ENCODE measurements around the gene TMEM270.
"Not testable (repeated sequence)": the region's sequence is repeated elsewhere in the genome, so short reads cannot be mapped to it uniquely, and the experiment has no call there.

The TMEM270 gene

DNA sequence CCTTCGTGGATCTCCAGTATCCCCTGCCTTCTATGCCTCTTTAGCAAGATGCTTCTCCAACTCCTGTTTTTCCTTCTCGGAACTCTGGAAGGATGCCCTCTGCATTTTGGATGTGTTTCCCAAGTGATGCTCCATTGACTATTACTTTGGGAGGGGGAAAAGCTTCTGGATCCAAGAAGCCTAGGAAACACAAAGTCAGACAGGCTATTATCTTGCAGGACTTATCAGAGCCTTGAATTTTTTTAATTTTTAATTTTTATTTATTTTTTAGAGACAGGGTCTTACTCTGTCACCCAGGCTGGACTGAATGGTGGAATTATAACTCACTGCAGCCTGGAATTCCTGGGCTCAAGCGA, 21.1 kb downstream of the TMEM270 start:
- Histone ChIP-seq H3K4me1 (ENCODE audit: insufficient read depth, low read length) (no peaks in the 10 kb centered on the region), H3K4me3 (ENCODE audit: low read length) (no peak overlapping the region), H3K36me3 (ENCODE audit: insufficient read depth, low read depth, low read length) (no peaks in the 10 kb centered on the region), H3K9ac (ENCODE audit: low read depth, low read length) (no peak overlapping the region), H3K27me3 (ENCODE audit: insufficient read depth, low read length) (peaks cover 6% of the 10 kb centered on the region), H3K27ac (ENCODE audit: low read length) (no peak overlapping the region), H3K9me3 (ENCODE audit: insufficient read depth, low read depth, low read length) (no peaks in the 10 kb centered on the region)

DNA sequence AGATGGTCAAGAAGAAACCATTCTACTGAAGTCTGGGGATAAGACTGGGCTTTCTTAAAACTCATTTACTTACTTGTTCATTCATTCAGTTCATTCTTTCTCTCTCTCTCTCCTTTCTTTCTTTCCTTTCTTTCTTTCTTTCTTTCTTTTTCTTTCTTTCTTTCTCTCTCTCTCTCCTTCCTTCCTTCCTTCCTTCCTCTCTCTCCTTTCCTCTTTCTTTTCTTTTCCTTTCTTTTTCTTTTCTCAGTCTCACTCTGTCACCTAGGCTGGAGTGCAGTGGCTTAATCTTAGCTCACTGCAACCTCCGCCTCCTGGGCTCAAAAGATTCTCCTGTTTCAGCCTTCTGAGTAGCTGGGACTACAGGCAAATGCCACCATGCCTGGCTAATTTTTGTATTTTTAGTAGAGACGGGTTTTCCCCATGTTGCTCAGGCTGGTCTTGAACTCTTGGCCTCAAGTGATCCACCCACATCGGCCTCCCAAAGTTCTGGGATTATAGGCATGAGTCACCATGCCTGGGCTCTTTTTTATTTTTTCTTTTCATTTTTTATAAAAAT, 24.0 kb downstream of the TMEM270 start:
- H3K27me3 ChIP-seq (ENCODE audit: insufficient read depth, low read length), result peaks cover 12% of the 10 kb centered on the region
- not testable (repeated sequence) for H3K27ac ChIP-seq (ENCODE audit: low read length); H3K36me3 ChIP-seq (ENCODE audit: insufficient read depth, low read depth, low read length); H3K9ac ChIP-seq (ENCODE audit: low read depth, low read length); H3K9me3 ChIP-seq (ENCODE audit: insufficient read depth, low read depth, low read length); H3K4me3 ChIP-seq (ENCODE audit: low read length); H3K4me1 ChIP-seq (ENCODE audit: insufficient read depth, low read length)

DNA sequence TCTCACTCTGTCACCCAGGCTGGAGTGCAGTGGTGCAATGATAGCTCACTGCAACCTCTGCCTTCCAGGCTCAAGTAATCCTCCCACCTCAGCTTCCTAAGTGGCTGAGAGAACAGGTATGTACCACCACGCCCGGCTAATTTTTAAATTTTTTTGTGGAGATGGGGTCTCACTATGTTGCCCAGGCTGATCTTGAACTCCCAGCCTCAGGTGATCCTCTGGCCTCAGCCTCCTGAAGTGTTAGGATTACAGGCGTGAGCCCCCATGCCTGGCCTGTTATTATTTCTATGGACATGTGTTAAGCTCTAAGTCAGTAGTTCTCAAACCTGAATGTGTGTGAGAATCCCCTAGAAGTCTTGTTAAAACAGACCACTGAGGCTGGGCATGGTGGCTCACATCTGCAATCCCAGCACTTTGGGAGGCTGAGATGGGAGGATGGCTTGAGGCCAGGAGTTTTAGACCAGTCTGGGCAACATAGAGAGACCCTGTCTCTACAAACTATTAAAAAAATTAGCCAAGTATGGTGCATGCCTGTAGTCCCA, 24.5 kb downstream of the TMEM270 start:
- Histone ChIP-seq H3K9ac (ENCODE audit: low read depth, low read length) (no peak overlapping the region), H3K9me3 (ENCODE audit: insufficient read depth, low read depth, low read length) (no peaks in the 10 kb centered on the region), H3K36me3 (ENCODE audit: insufficient read depth, low read depth, low read length) (no peaks in the 10 kb centered on the region), H3K4me1 (ENCODE audit: insufficient read depth, low read length) (no peaks in the 10 kb centered on the region), H3K4me3 (ENCODE audit: low read length) (no peak overlapping the region), H3K27ac (ENCODE audit: low read length) (no peak overlapping the region), H3K27me3 (ENCODE audit: insufficient read depth, low read length) (peaks cover 12% of the 10 kb centered on the region)

DNA sequence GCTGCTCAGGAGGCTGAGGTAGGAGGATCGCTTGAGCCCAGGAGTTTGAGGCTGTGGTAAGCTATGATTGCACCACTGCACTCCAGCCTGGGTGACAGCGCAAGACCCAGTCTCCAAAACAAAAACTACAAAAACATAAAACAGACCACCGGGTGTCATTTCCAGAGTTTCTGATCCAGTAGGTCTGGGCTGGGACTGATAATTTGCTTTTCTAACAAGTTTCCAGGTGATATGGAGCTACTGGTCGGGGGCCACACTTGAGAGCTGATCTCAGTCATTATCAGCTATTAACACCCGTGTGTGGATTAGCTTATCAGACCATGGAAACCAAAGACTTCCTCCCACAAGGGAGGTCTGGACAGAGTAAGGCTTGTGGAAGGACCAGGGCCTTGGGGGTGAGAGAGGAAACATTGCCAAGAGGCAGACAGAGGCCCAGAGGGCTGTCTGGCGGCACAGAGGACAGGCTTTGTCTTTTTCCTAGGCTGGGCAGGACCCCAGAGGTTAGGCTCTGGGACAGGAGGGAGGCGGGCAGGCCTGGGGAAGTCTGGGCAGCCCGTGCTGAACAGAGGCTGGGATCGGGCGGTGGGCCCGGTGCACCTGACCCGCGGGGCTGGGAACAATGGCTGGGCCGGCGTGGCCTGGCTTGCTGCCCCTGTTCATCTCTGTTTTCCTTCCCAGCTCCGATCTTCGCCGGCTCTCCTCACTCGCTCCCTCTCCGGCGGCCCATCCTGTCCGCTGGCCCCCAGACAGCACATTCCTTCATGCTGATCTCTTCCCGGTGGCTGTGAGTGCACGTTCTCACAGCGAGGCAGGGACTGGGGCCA, 25.2 kb downstream of the TMEM270 start:
- H3K4me1 ChIP-seq (ENCODE audit: insufficient read depth, low read length), result no peaks in the 10 kb centered on the region
- H3K4me3 ChIP-seq (ENCODE audit: low read length), result no peak overlapping the region
- H3K27me3 ChIP-seq (ENCODE audit: insufficient read depth, low read length), result peaks cover 12% of the 10 kb centered on the region
- no peak overlapping the region for H3K27ac ChIP-seq (ENCODE audit: low read length)
- no peaks in the 10 kb centered on the region for H3K36me3 ChIP-seq (ENCODE audit: insufficient read depth, low read depth, low read length)
- no peak overlapping the region for H3K9ac ChIP-seq (ENCODE audit: low read depth, low read length)
- no peaks in the 10 kb centered on the region for H3K9me3 ChIP-seq (ENCODE audit: insufficient read depth, low read depth, low read length)

DNA sequence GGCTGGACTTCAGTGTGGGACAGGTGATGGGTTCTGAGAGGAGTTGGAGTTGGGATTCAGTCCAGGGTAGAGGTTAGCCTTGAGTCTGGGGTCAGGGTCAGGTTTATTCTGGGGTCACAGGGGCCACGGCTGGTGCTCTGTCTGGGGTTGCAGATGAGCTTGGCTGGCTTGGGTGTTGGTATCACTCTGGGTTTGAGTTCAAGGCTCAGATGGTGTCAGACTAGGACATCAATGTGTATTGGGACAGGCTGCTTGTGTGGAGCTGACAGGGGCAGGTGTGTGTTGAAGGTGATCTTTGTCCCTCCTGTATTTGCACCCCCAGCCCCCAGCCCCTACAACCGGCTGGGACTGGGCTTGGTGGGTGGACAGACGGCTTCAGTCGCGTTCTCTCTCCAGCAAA, 26.8 kb downstream of the TMEM270 start:
- peaks cover 12% of the 10 kb centered on the region for H3K27me3 ChIP-seq (ENCODE audit: insufficient read depth, low read length)
- no peaks in the 10 kb centered on the region for H3K9me3 ChIP-seq (ENCODE audit: insufficient read depth, low read depth, low read length)
- no peaks in the 10 kb centered on the region for H3K36me3 ChIP-seq (ENCODE audit: insufficient read depth, low read depth, low read length)
- H3K9ac ChIP-seq (ENCODE audit: low read depth, low read length), result no peak overlapping the region
- H3K4me3 ChIP-seq (ENCODE audit: low read length), result no peak overlapping the region
- H3K4me1 ChIP-seq (ENCODE audit: insufficient read depth, low read length), result no peaks in the 10 kb centered on the region
- no peak overlapping the region for H3K27ac ChIP-seq (ENCODE audit: low read length)

DNA sequence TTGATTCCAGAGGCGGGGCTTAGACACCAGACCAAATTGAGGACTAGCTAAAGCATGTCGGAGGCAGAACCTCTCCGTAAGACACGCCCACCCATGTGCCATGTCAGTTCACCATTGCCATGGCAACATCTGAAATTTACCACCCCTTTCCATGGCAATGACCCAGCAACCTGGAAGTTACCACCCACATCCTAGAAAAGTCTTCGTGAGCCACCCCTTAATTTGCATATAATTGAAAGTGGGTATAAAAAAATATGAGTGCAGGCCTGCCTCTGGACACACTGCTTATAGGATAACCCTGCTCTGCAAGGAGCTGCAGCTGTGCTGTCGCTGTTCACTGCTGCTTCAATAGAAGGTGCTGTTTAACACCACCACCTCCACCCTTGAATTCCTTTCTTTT, 28.0 kb downstream of the TMEM270 start:
- Histone ChIP-seq H3K9me3 (ENCODE audit: insufficient read depth, low read depth, low read length) (no peaks in the 10 kb centered on the region), H3K27ac (ENCODE audit: low read length) (no peak overlapping the region), H3K9ac (ENCODE audit: low read depth, low read length) (no peak overlapping the region), H3K4me1 (ENCODE audit: insufficient read depth, low read length) (no peaks in the 10 kb centered on the region), H3K27me3 (ENCODE audit: insufficient read depth, low read length) (peaks cover 12% of the 10 kb centered on the region), H3K4me3 (ENCODE audit: low read length) (no peak overlapping the region), H3K36me3 (ENCODE audit: insufficient read depth, low read depth, low read length) (no peaks in the 10 kb centered on the region)

DNA sequence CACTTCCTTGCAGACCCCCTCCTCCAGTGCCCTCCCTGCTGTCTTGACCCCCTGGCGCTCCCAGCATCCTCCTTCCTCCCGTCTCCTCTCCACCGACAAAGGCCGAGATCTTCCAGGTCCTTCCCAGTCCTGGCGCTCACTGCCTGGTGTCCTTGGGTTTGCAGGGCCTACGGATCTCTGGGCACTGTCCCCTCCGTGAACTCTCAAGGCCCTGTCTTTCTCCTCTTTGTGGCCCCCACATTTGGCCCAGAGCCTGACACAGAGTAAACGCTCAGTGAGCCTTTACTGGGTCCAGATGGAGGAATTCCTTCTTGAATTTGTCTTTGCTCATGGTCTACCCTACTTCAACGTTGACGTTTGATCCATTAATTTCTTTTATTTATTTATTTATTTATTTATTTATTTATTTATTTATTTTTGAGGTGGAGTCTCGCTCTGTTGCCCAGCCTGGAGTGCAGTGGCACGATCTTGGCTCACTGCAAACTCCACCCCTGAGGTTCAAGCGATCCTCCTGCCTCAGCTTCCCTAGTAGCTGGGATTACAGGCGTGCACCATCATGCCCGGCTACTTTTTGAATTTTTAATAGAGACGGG, 29.7 kb downstream of the TMEM270 start:
- H3K9ac ChIP-seq (ENCODE audit: low read depth, low read length), result no peak overlapping the region
- no peaks in the 10 kb centered on the region for H3K36me3 ChIP-seq (ENCODE audit: insufficient read depth, low read depth, low read length)
- H3K4me3 ChIP-seq (ENCODE audit: low read length), result no peak overlapping the region
- peaks cover 2% of the 10 kb centered on the region for H3K9me3 ChIP-seq (ENCODE audit: insufficient read depth, low read depth, low read length)
- H3K27me3 ChIP-seq (ENCODE audit: insufficient read depth, low read length), result peaks cover 12% of the 10 kb centered on the region
- H3K27ac ChIP-seq (ENCODE audit: low read length), result no peak overlapping the region
- no peaks in the 10 kb centered on the region for H3K4me1 ChIP-seq (ENCODE audit: insufficient read depth, low read length)

DNA sequence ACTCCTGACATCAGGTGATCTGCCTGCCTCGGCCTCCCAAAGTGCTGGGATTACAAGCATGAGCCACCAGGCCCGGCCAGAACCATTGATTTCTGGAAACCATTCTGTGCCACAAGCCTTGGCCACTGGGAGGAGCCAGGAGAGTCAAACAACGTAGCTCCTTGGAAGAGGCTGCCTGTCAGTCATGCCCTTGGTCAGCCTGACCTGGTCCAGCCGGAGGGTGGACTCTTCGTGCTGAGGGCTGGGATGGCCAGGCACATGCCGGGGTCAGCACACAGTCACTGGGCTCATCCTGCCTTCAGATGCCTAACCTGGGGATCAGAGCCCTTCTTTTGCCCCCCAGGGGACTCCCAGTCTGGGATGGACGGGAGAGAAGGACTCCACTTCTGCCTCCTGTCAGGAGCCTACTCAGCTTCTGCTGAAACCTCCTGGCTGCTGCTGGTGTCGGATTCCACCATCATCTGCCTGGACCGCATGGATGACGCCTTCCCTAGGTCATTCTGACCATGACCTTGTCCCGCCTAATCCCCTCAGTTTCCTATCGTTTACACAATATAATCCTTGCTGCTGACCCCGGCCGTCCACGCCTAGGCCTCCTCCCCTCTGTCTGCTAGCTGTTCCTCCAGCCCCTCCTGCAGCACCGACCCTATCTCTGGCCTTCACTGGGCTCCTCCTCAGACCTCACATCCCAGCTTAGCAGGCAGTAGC, 30.4 kb downstream of the TMEM270 start:
- Histone ChIP-seq H3K9me3 (ENCODE audit: insufficient read depth, low read depth, low read length) (peaks cover 8% of the 10 kb centered on the region), H3K27ac (ENCODE audit: low read length) (no peak overlapping the region), H3K4me3 (ENCODE audit: low read length) (no peak overlapping the region), H3K9ac (ENCODE audit: low read depth, low read length) (no peak overlapping the region), H3K4me1 (ENCODE audit: insufficient read depth, low read length) (no peaks in the 10 kb centered on the region), H3K36me3 (ENCODE audit: insufficient read depth, low read depth, low read length) (no peaks in the 10 kb centered on the region), H3K27me3 (ENCODE audit: insufficient read depth, low read length) (peaks cover 12% of the 10 kb centered on the region)

DNA sequence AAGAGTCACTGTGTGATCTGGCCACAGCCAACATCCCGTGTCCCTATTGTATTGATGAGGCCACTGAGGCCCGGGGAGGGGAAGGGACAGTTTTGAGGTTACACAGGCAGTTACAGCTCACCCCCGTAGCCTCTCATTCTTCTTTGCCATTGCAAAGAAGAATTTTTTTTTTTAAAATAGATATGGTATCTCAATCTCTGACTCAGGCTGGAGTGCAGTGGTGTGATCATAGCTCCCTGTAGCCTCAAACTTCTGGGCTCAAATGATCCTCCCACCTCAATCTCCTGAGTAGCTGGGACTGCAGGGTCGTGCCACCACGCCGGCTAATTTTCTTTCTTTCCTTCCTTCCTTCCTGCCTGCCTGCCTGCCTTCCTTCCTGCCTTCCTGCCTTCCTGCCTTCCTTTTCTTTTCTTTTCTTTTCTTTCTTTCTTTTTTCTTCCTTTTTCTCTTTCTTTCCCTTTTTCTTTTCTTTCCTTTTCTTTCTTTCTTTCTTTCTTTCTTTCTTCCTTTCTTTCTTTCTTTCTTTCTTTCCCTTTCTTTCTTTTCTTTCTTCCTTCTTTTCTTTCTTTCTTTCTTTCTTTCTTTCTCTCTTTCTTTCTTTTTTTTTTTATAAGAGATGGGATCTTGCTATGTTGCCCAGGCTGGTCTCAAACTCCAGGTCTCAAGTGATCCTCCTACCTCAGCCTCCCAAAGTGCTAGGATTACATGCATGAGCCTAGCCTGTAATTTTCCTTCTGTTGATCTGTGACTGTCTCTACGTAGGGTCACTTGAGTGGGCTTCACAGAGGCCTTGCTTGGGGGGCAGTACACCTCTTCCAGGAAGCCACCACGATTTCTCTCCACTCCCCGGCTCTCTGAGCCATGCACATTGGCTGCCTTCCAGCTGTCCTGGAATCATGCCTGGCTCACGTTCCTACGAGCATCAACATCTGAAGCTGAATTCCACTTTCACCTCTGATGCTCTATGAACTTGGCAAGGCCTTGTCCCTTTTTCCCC, 31.3 kb downstream of the TMEM270 start:
- Histone ChIP-seq H3K27ac (ENCODE audit: low read length) (no peak overlapping the region), H3K36me3 (ENCODE audit: insufficient read depth, low read depth, low read length) (no peaks in the 10 kb centered on the region), H3K9ac (ENCODE audit: low read depth, low read length) (no peak overlapping the region), H3K4me3 (ENCODE audit: low read length) (no peak overlapping the region), H3K4me1 (ENCODE audit: insufficient read depth, low read length) (no peaks in the 10 kb centered on the region), H3K27me3 (ENCODE audit: insufficient read depth, low read length) (peaks cover 4% of the 10 kb centered on the region; the same call in 1 of the 2 replicates), H3K9me3 (ENCODE audit: insufficient read depth, low read depth, low read length) (peaks cover 15% of the 10 kb centered on the region)

DNA sequence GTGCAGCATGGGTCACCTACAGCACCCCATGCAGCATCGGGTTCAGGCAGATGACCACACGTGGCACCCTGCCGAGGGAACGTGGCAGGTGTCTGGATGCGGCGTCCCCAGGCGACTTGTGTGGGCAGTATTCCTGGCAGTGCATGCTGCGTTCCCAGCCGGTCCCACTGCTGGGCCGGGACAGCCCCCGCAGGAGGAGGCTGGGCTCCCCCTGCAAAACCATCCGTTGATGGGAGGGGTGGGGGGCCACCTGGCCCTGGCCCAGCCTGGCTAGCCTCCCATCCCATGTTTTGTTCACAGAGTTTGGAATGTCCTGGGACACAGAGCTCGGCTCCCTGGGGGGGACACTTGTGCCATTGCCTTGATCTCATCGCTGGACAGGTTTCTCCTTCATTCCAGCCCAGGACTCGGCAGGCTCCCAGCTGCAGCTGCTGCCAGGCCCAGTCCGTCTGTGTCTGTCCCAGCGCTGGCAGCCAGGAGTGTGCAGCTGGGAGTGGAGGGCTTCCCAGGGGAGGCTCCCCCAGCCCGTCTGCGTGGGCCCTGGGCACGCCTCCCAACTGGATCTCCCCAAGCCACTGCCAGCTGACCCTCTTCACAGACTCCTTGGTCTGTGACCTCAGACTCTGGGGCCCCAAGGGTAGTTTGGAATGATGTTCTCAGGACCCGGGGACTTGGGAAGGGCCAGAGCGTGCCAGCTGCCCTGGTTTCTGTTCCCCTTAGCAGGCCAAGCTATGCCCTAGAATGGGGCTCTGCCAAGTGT, 32.6 kb downstream of the TMEM270 start:
- Histone ChIP-seq H3K27me3 (ENCODE audit: insufficient read depth, low read length) (no peaks in the 10 kb centered on the region), H3K4me1 (ENCODE audit: insufficient read depth, low read length) (no peaks in the 10 kb centered on the region), H3K4me3 (ENCODE audit: low read length) (no peak overlapping the region), H3K27ac (ENCODE audit: low read length) (no peak overlapping the region), H3K9ac (ENCODE audit: low read depth, low read length) (no peak overlapping the region), H3K9me3 (ENCODE audit: insufficient read depth, low read depth, low read length) (peaks cover 15% of the 10 kb centered on the region), H3K36me3 (ENCODE audit: insufficient read depth, low read depth, low read length) (no peaks in the 10 kb centered on the region)

Data from iPS-20b (cell line).